ENCODE data around the gene KCNMB3.
"Not testable (repeated sequence)": the region's sequence is repeated elsewhere in the genome, so short reads cannot be mapped to it uniquely, and the experiment has no call there.

KCNMB3 gene

GRCh38 chr3:179250803-179251476 is at the start of gene KCNMB3:
Gene KCNMB3, minus strand, starts transcription at chr3:179251114. Its CDS starts 124 bp downstream, at chr3:179250990.
- DNase-seq (ENCODE audit: low read depth, low spot score): no peak

GRCh38 chr3:179299999-179300613 is 49.2 kb upstream of the KCNMB3 start:
- DNase-seq (ENCODE audit: low read depth, low spot score): no peak

GRCh38 chr3:179299316-179299715 is 48.4 kb upstream of the KCNMB3 start:
- no peak for DNase-seq (ENCODE audit: low read depth, low spot score)

GRCh38 chr3:179297971-179298725 is 47.2 kb upstream of the KCNMB3 start:
- no peak for DNase-seq (ENCODE audit: low read depth, low spot score)

GRCh38 chr3:179292450-179292849 is 41.5 kb upstream of the KCNMB3 start:
- DNase-seq (ENCODE audit: low read depth, low spot score): no peak

GRCh38 chr3:179289295-179289694 is 38.4 kb upstream of the KCNMB3 start:
- DNase-seq (ENCODE audit: low read depth, low spot score): no peak

- no peak for DNase-seq (ENCODE audit: low read depth, low spot score)
Measured at GRCh38 chr3:179288845-179289244, 37.9 kb upstream of the KCNMB3 start.

GRCh38 chr3:179286331-179286730 is 35.4 kb upstream of the KCNMB3 start:
- no peak for DNase-seq (ENCODE audit: low read depth, low spot score)

GRCh38 chr3:179281825-179282224 is 30.9 kb upstream of the KCNMB3 start:
- DNase-seq (ENCODE audit: low read depth, low spot score): no peak

- no peak for DNase-seq (ENCODE audit: low read depth, low spot score)
Measured at GRCh38 chr3:179279837-179280236, 28.9 kb upstream of the KCNMB3 start.

- no peak for DNase-seq (ENCODE audit: low read depth, low spot score)
Measured at GRCh38 chr3:179278932-179279693, 28.2 kb upstream of the KCNMB3 start.

- DNase-seq (ENCODE audit: low read depth, low spot score): no peak
Measured at GRCh38 chr3:179278151-179278550, 27.2 kb upstream of the KCNMB3 start.

- no peak for DNase-seq (ENCODE audit: low read depth, low spot score)
Measured at GRCh38 chr3:179276743-179277142, 25.8 kb upstream of the KCNMB3 start.

- DNase-seq (ENCODE audit: low read depth, low spot score): no peak
Measured at GRCh38 chr3:179276001-179276400, 25.1 kb upstream of the KCNMB3 start.

- not testable (repeated sequence) for DNase-seq (ENCODE audit: low read depth, low spot score)
Measured at GRCh38 chr3:179274434-179274833, 23.5 kb upstream of the KCNMB3 start.

GRCh38 chr3:179272385-179272784 is 21.5 kb upstream of the KCNMB3 start:
- no peak for DNase-seq (ENCODE audit: low read depth, low spot score)

- DNase-seq (ENCODE audit: low read depth, low spot score): no peak
Measured at GRCh38 chr3:179269152-179269707, 18.3 kb upstream of the KCNMB3 start.

- DNase-seq (ENCODE audit: low read depth, low spot score): no peak
Measured at GRCh38 chr3:179268400-179269051, 17.6 kb upstream of the KCNMB3 start.

GRCh38 chr3:179266701-179267211 is 15.8 kb upstream of the KCNMB3 start:
- DNase-seq (ENCODE audit: low read depth, low spot score): no peak

GRCh38 chr3:179265875-179266274 is 15.0 kb upstream of the KCNMB3 start:
- DNase-seq (ENCODE audit: low read depth, low spot score): no peak

- no peak for DNase-seq (ENCODE audit: low read depth, low spot score)
Measured at GRCh38 chr3:179265092-179265491, 14.2 kb upstream of the KCNMB3 start.

Measured in brain pericyte (primary cell).